CD4-positive, alpha-beta T cell treated with Interleukin-17A for 1 hour (primary cell): ENCODE data around the gene PLXNC1.
A peak's percentile ranks its signal among the peaks of the same experiment; 100 is the strongest.

Experiments
- DNase-seq: peaks from one replicate; pipeline ENCODE4 v3.0.0-alpha.2; 2020

The PLXNC1 gene

GRCh38 chr12:94207849-94208621 lies 59.7 kb downstream of the PLXNC1 start:
- DNase-seq = peak; percentile 66

GRCh38 chr12:94208622-94208966 lies 60.2 kb downstream of the PLXNC1 start:
- peak; percentile 37 for DNase-seq

DNA sequence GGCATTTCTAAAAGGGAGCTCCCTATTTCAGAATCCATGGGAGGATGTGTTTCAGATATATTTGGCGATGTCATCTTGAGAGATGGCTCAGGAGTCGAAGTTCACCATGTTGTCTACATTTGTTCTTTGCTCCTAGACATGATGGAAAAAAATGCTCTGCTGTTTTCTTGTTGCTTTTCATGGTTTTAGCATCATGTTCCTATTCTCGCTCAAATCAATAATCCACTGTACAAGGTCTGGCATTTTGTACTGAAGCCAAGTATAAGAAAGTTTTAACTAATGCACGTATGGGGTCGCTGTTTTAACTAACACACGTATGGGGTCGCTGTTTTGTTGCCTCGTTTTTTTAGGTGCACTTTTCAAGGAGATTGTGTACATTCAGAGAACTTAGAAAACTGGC lies 60.9 kb downstream of the PLXNC1 start:
- no peak for DNase-seq

DNA sequence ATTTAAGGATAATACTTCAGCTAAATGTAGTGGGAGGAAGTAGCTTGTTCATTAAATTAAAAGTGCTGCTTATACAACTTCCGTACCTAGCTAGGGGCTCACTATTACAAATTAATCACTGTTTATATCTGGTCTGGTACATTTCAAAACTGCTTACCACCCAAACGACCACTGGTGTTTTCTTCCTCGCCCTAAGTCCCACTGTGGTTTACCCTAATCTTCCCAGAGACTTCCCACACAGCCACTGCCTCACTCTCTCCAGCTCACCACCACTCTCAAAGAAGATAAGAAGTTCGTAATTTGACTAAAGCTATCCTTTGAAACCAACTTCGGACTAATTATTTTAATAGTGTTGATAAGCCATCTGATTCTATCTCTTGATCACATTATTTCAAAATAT lies 62.6 kb downstream of the PLXNC1 start:
- no peak for DNase-seq

DNA sequence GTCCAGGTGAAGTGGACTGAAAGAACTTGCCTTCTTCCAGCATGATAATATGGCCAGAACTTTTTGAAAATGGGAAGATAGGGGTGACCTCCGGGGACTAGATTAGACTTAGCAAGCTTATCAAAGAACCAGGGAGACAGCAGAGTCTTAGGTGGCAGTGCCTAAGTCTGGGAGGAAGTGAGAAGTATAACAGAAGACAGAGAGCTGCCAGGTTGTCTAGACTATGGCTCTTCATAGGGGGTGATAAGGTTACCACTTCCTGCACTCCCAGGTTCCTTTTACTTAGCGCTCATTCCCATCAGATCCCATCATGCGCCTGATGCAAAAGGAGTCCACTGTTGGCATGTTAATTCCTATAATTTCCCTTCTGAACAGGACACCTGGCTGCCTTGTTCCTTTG lies 69.9 kb downstream of the PLXNC1 start:
- no peak for DNase-seq

GRCh38 chr12:94219622-94220302 lies 71.4 kb downstream of the PLXNC1 start:
- no peak for DNase-seq

- no peak for DNase-seq
These were observed 72.4 kb downstream of the PLXNC1 start for GRCh38 chr12:94220804-94221203.

DNA sequence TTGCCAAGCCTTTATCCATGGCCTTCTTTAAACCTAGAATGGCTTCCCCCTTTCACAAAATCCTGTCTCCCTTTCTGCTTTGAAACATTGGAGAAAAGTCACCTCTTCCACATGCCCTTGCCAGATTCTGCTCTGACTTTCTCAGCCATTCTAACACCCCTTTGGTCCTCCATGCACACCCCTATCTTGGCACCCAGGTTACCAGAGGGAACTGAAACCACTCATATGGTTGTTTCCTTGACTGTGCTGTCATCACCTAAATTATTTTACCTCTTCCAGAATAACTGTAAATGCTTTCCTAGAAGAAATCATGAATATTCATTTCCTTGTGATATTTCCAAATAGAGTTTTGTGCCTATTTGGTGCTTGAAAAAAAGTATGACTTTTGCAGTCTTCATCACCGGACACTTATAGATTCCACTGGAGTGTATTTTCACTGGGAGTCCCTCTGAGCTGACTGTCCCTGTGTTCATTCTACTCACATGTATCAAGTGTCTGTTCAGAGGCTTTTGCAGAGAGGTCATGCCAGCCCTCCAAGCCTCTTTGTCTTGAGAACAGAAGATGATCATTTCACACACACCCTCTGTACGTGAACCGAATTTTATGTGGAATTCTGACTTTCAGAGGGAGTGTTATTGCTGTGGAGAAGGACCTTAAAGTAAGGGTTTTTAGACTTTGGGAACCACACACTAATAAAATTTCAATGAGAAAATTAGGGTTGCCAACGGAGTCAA lies 74.1 kb downstream of the PLXNC1 start:
- DNase-seq = no peak

DNA sequence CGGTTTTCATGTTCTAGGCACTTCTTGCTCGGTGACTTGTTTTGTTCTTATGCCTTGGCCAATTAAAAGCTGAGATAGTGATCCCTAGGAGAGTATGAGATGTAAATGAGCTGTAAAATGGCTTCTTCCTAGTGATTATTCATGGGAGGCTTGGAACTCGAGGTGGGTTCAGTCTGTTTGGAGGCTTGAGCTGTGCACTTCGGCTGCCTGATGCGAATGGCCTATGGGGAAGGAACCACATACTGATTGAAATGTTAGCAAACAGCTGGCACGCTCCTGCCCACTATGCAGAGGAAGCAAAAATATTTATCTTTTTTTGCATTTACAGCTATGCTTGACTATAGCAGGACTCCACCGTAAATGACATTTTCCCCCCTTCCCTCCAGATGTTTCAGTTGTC lies 75.5 kb downstream of the PLXNC1 start:
- no peak for DNase-seq

DNA sequence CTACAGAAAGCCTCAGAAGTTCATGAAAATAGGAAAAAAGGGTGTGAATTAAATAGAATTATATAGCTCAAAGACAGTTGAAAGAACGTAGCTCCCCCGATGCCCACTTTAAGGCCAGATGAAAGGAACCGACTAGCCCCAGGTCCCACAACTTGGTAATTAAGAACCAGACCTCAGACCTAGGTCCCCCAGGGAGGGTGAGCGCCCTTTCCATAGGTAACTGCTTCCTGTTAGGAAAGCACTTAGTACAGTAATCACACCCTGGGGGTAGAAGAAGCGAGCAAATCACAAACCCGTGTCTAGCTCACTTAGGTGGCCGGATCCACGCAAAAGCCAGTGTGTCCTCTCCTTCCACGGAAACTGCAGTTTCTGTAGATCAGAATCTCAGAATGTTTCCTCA lies 77.1 kb downstream of the PLXNC1 start:
- DNase-seq = no peak

GRCh38 chr12:94225947-94226630 lies 77.7 kb downstream of the PLXNC1 start:
- DNase-seq = no peak

- DNase-seq = no peak
These were observed 78.7 kb downstream of the PLXNC1 start for GRCh38 chr12:94227066-94227465.

DNA sequence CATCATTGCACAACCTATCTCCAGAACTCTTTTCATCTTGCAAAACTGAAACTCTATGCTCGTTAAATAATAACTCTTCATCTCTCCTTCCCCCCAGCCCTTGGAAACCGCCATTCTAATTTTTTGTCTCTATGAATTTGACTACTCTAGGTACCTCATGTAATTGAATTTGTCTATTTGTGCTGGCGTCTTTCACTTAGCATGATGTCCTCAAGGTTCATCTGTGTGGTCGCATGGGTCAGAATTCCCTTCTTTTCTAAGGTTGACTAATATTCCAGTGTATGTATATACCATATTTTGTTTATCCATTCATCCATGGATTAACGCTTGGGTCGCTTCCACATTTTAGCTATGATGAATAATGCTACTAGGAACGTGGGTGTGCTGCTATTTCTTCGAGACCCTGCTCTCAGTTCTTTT lies 80.1 kb downstream of the PLXNC1 start:
- no peak for DNase-seq

DNA sequence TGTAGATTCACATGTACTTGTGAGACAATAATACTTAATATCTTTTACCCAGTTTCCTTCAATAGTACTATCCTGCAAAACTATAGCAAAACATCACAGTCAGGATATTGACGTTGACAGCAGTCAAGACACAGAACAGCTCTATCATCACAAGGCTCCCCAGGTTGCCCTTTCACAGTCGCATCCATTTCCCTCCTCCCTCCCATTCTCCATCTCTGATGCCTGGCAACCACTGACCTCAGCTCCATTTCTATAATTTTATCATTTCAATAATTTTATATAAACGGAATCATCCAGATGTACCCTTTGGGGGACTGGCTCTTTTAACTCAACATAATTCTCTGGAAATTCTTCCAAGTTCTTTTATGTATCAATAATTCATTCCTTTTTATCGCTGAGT lies 81.5 kb downstream of the PLXNC1 start:
- no peak for DNase-seq

- DNase-seq = no peak
These were observed 82.1 kb downstream of the PLXNC1 start for GRCh38 chr12:94230357-94230905.

- DNase-seq = no peak
These were observed 83.3 kb downstream of the PLXNC1 start for GRCh38 chr12:94231709-94232108.

- DNase-seq = no peak
These were observed 87.5 kb downstream of the PLXNC1 start for GRCh38 chr12:94235848-94236247.

DNA sequence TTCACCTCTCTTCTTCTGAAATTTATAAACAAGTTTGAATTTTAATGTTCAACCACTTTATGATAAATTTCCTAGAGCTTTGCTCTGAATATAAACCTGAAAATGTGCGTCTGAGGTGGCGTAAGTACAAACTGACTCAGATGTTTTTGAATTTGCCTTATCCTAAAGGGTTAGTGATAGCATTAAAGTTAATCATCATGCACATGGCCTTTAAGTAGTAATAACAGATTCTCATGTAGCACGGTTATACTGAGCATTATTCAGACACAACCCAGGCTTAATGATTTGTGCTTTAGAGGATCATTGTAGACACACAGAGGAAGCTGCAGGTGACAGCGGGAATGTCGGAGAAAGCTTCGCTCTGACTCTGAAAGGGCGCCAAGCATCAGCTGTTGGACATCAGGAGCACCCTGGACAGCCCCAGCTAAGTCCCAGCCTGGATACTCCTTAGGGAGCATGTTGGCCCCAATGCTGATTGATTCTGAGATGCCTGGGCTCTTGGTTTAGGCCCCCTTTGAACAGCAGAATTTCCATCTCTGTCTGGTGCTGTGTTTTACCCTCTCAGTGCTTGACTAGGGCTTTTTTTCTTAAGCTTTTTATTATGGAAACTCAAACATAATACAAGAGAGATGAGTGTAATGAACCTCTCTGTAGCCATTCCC lies 91.1 kb downstream of the PLXNC1 start:
- DNase-seq = no peak

DNA sequence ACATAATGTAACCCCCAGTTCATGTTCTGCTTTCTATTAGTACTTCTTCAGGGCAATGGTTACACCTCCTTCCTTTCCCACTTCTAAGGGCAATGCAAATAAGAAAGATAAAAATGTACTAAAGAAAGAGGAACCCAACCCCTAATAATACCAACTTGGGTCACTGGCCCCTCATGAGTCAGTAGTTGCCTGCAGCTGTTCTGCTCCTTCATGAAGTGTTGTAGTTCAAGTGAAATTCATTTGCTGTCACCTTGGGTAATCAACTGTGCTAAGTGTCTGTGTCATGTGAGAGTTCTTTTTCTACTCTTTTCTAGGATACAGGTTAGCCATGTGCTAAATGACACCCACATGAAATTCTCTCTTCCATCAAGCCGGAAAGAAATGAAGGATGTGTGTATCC lies 91.8 kb downstream of the PLXNC1 start:
- no peak for DNase-seq

GRCh38 chr12:94242901-94243300 lies 94.5 kb downstream of the PLXNC1 start:
- no peak for DNase-seq

GRCh38 chr12:94244165-94245133 lies 96.1 kb downstream of the PLXNC1 start:
- DNase-seq = peak; percentile 56
